Measurements from ENCODE around the gene GALNT18. TPM values are rescaled to one million over a fixed set of nuclear protein-coding genes. Genes with fewer than 3 reads are reported as not detected.

Gene GALNT18
- polyA plus RNA-seq, 1 donor (not counting 4 experiments of a cell fraction or from before 2014, with no cell fraction given): 27.2 TPM

DNA sequence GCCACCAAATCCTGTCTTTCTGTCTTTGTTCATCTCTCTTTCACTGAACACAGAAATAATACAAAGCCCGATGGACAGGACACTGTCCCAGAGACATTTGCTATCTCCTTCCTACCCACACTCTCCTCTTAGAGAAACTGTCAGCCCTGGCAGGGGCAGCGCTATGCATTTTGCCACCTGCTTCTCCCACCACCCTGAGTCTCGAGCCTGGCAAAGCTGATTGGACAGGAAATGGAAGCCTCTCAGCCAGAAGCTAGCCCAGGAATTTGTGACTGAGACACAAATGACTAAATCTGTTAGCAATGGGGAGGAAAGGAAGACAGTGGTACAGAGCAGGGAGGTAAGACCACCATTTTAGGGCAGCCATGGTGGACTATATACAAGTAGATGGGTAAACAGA lies 14.9 kb upstream of the GALNT18 start:
- no peak overlapping the region for H3K27ac ChIP-seq (ENCODE audit: control insufficient read depth, insufficient read depth, low read length)
- TF ChIP-seq, protein P1, sequence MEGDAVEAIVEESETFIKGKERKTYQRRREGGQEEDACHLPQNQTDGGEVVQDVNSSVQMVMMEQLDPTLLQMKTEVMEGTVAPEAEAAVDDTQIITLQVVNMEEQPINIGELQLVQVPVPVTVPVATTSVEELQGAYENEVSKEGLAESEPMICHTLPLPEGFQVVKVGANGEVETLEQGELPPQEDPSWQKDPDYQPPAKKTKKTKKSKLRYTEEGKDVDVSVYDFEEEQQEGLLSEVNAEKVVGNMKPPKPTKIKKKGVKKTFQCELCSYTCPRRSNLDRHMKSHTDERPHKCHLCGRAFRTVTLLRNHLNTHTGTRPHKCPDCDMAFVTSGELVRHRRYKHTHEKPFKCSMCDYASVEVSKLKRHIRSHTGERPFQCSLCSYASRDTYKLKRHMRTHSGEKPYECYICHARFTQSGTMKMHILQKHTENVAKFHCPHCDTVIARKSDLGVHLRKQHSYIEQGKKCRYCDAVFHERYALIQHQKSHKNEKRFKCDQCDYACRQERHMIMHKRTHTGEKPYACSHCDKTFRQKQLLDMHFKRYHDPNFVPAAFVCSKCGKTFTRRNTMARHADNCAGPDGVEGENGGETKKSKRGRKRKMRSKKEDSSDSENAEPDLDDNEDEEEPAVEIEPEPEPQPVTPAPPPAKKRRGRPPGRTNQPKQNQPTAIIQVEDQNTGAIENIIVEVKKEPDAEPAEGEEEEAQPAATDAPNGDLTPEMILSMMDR (optimal IDR thresholded peaks at IDR 0.05 in 1 of 3, IDR thresholded peaks at IDR 0.05 in 1 of 3, conservative IDR thresholded peaks at IDR 0.05 in 1 of 3; ENCODE audit: extremely low read depth in 1 of 3, insufficient read depth in 2 of 3, low read length in 3 of 3): no peak
- TF ChIP-seq EZH2 (IDR thresholded peaks at IDR 0.05; ENCODE audit: low read length): no peak

DNA sequence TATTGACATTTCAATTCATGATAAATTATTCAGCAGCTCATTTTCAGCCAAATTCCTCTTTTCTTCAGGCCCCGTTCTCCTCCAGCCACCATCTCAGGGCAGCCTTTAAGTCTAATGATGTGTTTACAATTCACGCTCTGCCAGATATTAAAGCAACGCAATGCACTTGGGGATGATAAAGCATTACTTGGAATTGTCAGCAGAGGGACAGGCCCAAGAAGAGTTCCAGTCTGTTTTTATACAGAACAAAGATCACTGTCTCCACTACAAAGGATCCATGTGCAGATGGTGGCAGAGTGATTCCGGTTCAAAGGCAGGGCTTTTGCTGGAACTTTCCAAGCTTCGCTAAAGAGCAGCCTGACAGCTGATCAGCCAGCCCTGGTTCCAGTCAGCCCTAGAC lies 13.6 kb upstream of the GALNT18 start:
- TF ChIP-seq, protein P1 (optimal IDR thresholded peaks at IDR 0.05 in 1 of 3, IDR thresholded peaks at IDR 0.05 in 1 of 3, conservative IDR thresholded peaks at IDR 0.05 in 1 of 3; ENCODE audit: extremely low read depth in 1 of 3, insufficient read depth in 2 of 3, low read length in 3 of 3): no peak
- TF ChIP-seq EZH2 (IDR thresholded peaks at IDR 0.05; ENCODE audit: low read length): no peak
- Histone ChIP-seq H3K9me3 (ENCODE audit: control insufficient read depth, low read depth, low read length) (no peaks in the 10 kb centered on the region), H3K27ac (ENCODE audit: control insufficient read depth, insufficient read depth, low read length) (no peak overlapping the region), H4K20me1 (ENCODE audit: control insufficient read depth, extremely low read depth, insufficient read depth, low read length) (no peaks in the 10 kb centered on the region), H3K36me3 (ENCODE audit: control insufficient read depth in 2 of 2, extremely low read depth in 1 of 2, insufficient read depth in 2 of 2, low read length in 2 of 2) (no peaks in the 10 kb centered on the region), H3K4me1 (ENCODE audit: control insufficient read depth, extremely low read depth, insufficient read depth, low read length) (no peaks in the 10 kb centered on the region), H3K4me2 (ENCODE audit: control insufficient read depth, extremely low read depth, insufficient read depth, low read depth, low read length) (no peak overlapping the region), H2AFZ (ENCODE audit: control insufficient read depth, low read length) (no peak overlapping the region), H3K79me2 (ENCODE audit: control insufficient read depth, insufficient read depth, low read length) (no peaks in the 10 kb centered on the region), H3K27me3 (ENCODE audit: control insufficient read depth, extremely low read depth, insufficient read depth, low read length) (peaks cover 12% of the 10 kb centered on the region), H3K9me1 (ENCODE audit: control insufficient read depth, extremely low read depth, insufficient read depth, low read length) (no peaks in the 10 kb centered on the region), H3K4me3 (ENCODE audit: control insufficient read depth in 2 of 3, extremely low read depth in 1 of 3, insufficient read depth in 2 of 3, low read depth in 1 of 3, low read length in 3 of 3) (no peak overlapping the region), H3K9ac (ENCODE audit: control insufficient read depth, extremely low read depth, insufficient read depth, low read length) (no peak overlapping the region)
- no peak for FAIRE-seq
- dilution Hi-C loops (cut with MboI; ENCODE audit: extremely low pct_ligation_motif_present, low sequenced_read_pairs): no loop called here
- DNase-seq (ENCODE audit: low read depth, low spot score): no peak

More for the DNA sequence above, 14.9 kb upstream of the GALNT18 start:
- Histone ChIP-seq H4K20me1 (ENCODE audit: control insufficient read depth, extremely low read depth, insufficient read depth, low read length) (no peaks in the 10 kb centered on the region), H2AFZ (ENCODE audit: control insufficient read depth, low read length) (no peak overlapping the region), H3K36me3 (ENCODE audit: control insufficient read depth in 2 of 2, extremely low read depth in 1 of 2, insufficient read depth in 2 of 2, low read length in 2 of 2) (no peaks in the 10 kb centered on the region), H3K4me2 (ENCODE audit: control insufficient read depth, extremely low read depth, insufficient read depth, low read depth, low read length) (no peak overlapping the region), H3K9me3 (ENCODE audit: control insufficient read depth, low read depth, low read length) (no peaks in the 10 kb centered on the region), H3K4me3 (ENCODE audit: control insufficient read depth in 2 of 3, extremely low read depth in 1 of 3, insufficient read depth in 2 of 3, low read depth in 1 of 3, low read length in 3 of 3) (no peak overlapping the region), H3K79me2 (ENCODE audit: control insufficient read depth, insufficient read depth, low read length) (no peaks in the 10 kb centered on the region), H3K9me1 (ENCODE audit: control insufficient read depth, extremely low read depth, insufficient read depth, low read length) (no peaks in the 10 kb centered on the region), H3K4me1 (ENCODE audit: control insufficient read depth, extremely low read depth, insufficient read depth, low read length) (no peaks in the 10 kb centered on the region), H3K9ac (ENCODE audit: control insufficient read depth, extremely low read depth, insufficient read depth, low read length) (no peak overlapping the region), H3K27me3 (ENCODE audit: control insufficient read depth, extremely low read depth, insufficient read depth, low read length) (peaks cover 12% of the 10 kb centered on the region)
- DNase-seq (ENCODE audit: low read depth, low spot score) (no peak), FAIRE-seq (no peak)
- dilution Hi-C loops (cut with MboI; ENCODE audit: extremely low pct_ligation_motif_present, low sequenced_read_pairs): no loop called here

All from keratinocyte (primary cell).